H1 (cell line): ENCODE results near the gene ORMDL2. TPM values are rescaled to one million over a fixed set of nuclear protein-coding genes. Genes with fewer than 3 reads are reported as not detected.

Source experiments
- KDM1A ChIP-seq: fragments of 200-600, 300-600 bp; sonication (generic); IDR thresholded peaks from 2 replicates; pipeline ENCODE4 v1.7.1; 2016; ENCODE audit warnings: mild to moderate bottlenecking, low read length, borderline replicate concordance
- POLR2AphosphoS5 ChIP-seq: IDR thresholded peaks from 2 replicates; pipeline ENCODE4 v1.6.1; 2011; ENCODE audit warnings: low read depth, low read length
- POU5F1 ChIP-seq: IDR thresholded peaks from 2 replicates; pipeline ENCODE4 v1.6.1; 2011; ENCODE audit warnings: low read depth, mild to moderate bottlenecking, low read length, moderate library complexity
- RAD21 ChIP-seq, 2 experiments: IDR thresholded peaks in 1 of 2; conservative IDR thresholded peaks in 1 of 2; 2 replicates each; pipeline ENCODE4 v1.6.1; 2011; ENCODE audit warnings: low read depth in 2 of 2, low read length in 2 of 2, improper control_type of control experiment in 1 of 2, inconsistent platforms in 1 of 2, mild to moderate bottlenecking in 1 of 2, moderate library complexity in 1 of 2
- TEAD4 ChIP-seq: IDR thresholded peaks from 2 replicates; pipeline ENCODE4 v1.6.1; 2012; ENCODE audit warnings: low read depth, low read length, inconsistent platforms, mixed read lengths
- polyA plus RNA-seq, 7 experiments: library from polyadenylated mRNA; depleted of rRNA in 3 of 7; stranded (reverse) in 5 of 7; unstranded in 2 of 7; fragments of >200 nt in 5 of 7; fragments of 200-250 nt in 2 of 7; gene quantifications; 1 replicate in 5 of 7; 2 replicates in 1 of 7; 4 replicates in 1 of 7; pipeline versions ENCODE4 v1.2.1 to v1.2.3, GENCODE V29; 2011 to 2013; ENCODE audit warnings: missing spikeins in 2 of 7, mixed read lengths in 2 of 7
- total RNA-seq: library from RNA; stranded (reverse); fragmentation: NEBNext Ultra II Directional; extraction: Animal tissue kit (Norgen Biotek cat#: 25700); gene quantifications from 2 replicates; pipeline ENCODE4 v1.2.1, GENCODE V29; 2021
- TF ChIP-seq, protein P1 (sequence below): fragments of 300-600 bp; sonication (generic); IDR thresholded peaks from 2 replicates; pipeline ENCODE4 v1.7.1; 2012; ENCODE audit warnings: low read length, moderate library complexity, mild to moderate bottlenecking, inconsistent platforms; ENCODE audit not compliant: insufficient replicate concordance

The ORMDL2 gene
- total and polyA plus RNA-seq, 2 of the 8 experiments (the other 6 are each of a cell fraction or from before 2014, with no cell fraction given): 39.0 to 65.6 TPM

DNA sequence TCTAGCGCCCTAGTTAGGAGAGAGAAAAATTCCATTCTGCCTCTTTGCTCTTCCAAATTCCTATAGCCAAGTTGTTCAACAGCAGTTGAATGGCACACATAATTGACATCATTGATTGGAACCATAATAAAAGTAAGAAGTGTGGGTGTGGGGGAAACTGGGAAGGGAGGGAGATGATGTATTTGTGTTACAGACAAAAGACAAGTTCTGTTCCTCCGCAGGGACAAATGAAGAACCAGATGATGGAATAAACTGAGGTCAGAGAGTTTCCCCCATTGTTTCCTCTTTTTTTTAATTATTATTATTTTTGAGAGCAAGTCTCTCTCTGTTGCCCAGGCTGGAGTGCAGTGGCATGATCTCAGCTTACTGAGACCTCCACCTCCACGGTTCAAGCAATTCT, 40.0 kb upstream of the ORMDL2 start (continued):
- TF ChIP-seq, protein P1, sequence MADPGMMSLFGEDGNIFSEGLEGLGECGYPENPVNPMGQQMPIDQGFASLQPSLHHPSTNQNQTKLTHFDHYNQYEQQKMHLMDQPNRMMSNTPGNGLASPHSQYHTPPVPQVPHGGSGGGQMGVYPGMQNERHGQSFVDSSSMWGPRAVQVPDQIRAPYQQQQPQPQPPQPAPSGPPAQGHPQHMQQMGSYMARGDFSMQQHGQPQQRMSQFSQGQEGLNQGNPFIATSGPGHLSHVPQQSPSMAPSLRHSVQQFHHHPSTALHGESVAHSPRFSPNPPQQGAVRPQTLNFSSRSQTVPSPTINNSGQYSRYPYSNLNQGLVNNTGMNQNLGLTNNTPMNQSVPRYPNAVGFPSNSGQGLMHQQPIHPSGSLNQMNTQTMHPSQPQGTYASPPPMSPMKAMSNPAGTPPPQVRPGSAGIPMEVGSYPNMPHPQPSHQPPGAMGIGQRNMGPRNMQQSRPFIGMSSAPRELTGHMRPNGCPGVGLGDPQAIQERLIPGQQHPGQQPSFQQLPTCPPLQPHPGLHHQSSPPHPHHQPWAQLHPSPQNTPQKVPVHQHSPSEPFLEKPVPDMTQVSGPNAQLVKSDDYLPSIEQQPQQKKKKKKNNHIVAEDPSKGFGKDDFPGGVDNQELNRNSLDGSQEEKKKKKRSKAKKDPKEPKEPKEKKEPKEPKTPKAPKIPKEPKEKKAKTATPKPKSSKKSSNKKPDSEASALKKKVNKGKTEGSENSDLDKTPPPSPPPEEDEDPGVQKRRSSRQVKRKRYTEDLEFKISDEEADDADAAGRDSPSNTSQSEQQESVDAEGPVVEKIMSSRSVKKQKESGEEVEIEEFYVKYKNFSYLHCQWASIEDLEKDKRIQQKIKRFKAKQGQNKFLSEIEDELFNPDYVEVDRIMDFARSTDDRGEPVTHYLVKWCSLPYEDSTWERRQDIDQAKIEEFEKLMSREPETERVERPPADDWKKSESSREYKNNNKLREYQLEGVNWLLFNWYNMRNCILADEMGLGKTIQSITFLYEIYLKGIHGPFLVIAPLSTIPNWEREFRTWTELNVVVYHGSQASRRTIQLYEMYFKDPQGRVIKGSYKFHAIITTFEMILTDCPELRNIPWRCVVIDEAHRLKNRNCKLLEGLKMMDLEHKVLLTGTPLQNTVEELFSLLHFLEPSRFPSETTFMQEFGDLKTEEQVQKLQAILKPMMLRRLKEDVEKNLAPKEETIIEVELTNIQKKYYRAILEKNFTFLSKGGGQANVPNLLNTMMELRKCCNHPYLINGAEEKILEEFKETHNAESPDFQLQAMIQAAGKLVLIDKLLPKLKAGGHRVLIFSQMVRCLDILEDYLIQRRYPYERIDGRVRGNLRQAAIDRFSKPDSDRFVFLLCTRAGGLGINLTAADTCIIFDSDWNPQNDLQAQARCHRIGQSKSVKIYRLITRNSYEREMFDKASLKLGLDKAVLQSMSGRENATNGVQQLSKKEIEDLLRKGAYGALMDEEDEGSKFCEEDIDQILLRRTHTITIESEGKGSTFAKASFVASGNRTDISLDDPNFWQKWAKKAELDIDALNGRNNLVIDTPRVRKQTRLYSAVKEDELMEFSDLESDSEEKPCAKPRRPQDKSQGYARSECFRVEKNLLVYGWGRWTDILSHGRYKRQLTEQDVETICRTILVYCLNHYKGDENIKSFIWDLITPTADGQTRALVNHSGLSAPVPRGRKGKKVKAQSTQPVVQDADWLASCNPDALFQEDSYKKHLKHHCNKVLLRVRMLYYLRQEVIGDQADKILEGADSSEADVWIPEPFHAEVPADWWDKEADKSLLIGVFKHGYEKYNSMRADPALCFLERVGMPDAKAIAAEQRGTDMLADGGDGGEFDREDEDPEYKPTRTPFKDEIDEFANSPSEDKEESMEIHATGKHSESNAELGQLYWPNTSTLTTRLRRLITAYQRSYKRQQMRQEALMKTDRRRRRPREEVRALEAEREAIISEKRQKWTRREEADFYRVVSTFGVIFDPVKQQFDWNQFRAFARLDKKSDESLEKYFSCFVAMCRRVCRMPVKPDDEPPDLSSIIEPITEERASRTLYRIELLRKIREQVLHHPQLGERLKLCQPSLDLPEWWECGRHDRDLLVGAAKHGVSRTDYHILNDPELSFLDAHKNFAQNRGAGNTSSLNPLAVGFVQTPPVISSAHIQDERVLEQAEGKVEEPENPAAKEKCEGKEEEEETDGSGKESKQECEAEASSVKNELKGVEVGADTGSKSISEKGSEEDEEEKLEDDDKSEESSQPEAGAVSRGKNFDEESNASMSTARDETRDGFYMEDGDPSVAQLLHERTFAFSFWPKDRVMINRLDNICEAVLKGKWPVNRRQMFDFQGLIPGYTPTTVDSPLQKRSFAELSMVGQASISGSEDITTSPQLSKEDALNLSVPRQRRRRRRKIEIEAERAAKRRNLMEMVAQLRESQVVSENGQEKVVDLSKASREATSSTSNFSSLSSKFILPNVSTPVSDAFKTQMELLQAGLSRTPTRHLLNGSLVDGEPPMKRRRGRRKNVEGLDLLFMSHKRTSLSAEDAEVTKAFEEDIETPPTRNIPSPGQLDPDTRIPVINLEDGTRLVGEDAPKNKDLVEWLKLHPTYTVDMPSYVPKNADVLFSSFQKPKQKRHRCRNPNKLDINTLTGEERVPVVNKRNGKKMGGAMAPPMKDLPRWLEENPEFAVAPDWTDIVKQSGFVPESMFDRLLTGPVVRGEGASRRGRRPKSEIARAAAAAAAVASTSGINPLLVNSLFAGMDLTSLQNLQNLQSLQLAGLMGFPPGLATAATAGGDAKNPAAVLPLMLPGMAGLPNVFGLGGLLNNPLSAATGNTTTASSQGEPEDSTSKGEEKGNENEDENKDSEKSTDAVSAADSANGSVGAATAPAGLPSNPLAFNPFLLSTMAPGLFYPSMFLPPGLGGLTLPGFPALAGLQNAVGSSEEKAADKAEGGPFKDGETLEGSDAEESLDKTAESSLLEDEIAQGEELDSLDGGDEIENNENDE: no peak
- no peak for TF ChIP-seq RAD21 (IDR thresholded peaks at IDR 0.05 in 1 of 2, conservative IDR thresholded peaks at IDR 0.05 in 1 of 2; ENCODE audit: low read depth in 2 of 2, low read length in 2 of 2)
- no peak for TF ChIP-seq TEAD4
- no peak for TF ChIP-seq POLR2AphosphoS5
- TF ChIP-seq KDM1A: no peak
- no peak for TF ChIP-seq POU5F1
